SKM-1 treated with dmso at 0.1 percent for 144 hours (cell line): ENCODE measurements around the gene ABI2.

ENCODE experiments used
- DNase-seq: peaks from one replicate; lab custom pipeline; 2025; ENCODE audit not compliant: unreplicated experiment; lab: John Stamatoyannopoulos, UW

The ABI2 gene

GRCh38 chr2:203470371-203470770 is 142.2 kb downstream of the ABI2 start:
- no peak for DNase-seq

- DNase-seq, result no peak
These were observed 143.1 kb downstream of the ABI2 start for GRCh38 chr2:203471323-203471722.

GRCh38 chr2:203476881-203477280 is 148.7 kb downstream of the ABI2 start:
- no peak for DNase-seq

- no peak for DNase-seq
These were observed 152.4 kb downstream of the ABI2 start for GRCh38 chr2:203480623-203481022.

GRCh38 chr2:203484266-203485112 is 156.3 kb downstream of the ABI2 start:
- peak; percentile 37 for DNase-seq

- DNase-seq, result no peak
These were observed 161.3 kb downstream of the ABI2 start for GRCh38 chr2:203489531-203489930.

- no peak for DNase-seq
These were observed 162.2 kb downstream of the ABI2 start for GRCh38 chr2:203490391-203490790.

GRCh38 chr2:203492965-203493364 is 164.8 kb downstream of the ABI2 start:
- no peak for DNase-seq
